ENCODE results near the gene QPRT.

DNA sequence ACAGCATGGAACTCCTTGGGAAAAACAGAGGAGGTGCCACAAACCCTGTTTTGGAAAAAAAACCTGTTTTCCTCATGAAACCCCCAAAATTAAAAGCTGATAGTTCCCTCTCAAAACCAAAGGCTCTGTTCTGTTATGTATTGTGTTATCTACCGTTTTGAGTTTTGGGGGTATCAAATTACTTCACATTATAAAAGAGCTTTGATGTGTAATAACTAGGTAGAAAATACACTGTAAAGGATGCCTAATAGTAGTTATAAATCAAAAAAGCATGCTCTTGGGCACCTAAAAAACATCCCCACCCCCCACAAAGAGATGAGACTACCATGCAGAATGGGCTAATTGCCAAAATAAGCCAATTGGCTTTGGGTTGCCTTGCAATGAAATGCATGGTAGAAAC is 36.0 kb downstream of the QPRT start:
- TF ChIP-seq POLR2AphosphoS5 (IDR thresholded peaks at IDR 0.05; ENCODE audit: borderline replicate concordance, low read depth, low read length) (no peak), EZH2 (IDR thresholded peaks at IDR 0.05) (no peak), FOXP2 (optimal IDR thresholded peaks at IDR 0.05; ENCODE audit: control extremely low read depth, extremely low read length, insufficient read depth) (no peak)
